ENCODE measurements around the gene C15orf61.

DNA sequence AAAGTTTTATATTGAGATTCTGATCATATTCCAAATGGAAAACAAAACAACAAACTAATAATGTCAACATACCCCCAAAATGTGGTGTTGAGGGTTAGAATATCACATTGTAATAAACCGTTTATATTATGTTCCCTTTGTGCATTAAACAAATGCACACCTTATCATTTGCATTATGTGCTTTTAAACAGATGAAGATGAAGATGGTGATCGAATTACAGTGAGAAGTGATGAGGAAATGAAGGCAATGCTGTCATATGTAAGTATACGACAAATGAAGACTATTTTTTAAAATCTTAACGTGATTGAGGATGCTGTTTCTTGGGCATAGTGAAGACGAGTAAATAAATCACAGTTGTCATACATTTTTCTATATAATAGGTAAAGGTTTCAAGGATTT, 42.2 kb downstream of the C15orf61 start:
- TF ChIP-seq, protein P1, sequence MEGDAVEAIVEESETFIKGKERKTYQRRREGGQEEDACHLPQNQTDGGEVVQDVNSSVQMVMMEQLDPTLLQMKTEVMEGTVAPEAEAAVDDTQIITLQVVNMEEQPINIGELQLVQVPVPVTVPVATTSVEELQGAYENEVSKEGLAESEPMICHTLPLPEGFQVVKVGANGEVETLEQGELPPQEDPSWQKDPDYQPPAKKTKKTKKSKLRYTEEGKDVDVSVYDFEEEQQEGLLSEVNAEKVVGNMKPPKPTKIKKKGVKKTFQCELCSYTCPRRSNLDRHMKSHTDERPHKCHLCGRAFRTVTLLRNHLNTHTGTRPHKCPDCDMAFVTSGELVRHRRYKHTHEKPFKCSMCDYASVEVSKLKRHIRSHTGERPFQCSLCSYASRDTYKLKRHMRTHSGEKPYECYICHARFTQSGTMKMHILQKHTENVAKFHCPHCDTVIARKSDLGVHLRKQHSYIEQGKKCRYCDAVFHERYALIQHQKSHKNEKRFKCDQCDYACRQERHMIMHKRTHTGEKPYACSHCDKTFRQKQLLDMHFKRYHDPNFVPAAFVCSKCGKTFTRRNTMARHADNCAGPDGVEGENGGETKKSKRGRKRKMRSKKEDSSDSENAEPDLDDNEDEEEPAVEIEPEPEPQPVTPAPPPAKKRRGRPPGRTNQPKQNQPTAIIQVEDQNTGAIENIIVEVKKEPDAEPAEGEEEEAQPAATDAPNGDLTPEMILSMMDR (conservative IDR thresholded peaks at IDR 0.05), result no peak
- TF ChIP-seq EZH2 (IDR thresholded peaks at IDR 0.05; ENCODE audit: low read depth), result no peak
